Neuron (in vitro differentiated cells): ENCODE measurements around the gene NDFIP2.

Experiments used
- H2AFZ ChIP-seq: one replicate; pipeline ENCODE4 v1.6.1; 2013; ENCODE audit warnings: low read depth, mild to moderate bottlenecking, inconsistent platforms, low read length, moderate library complexity
- H3K27me3 ChIP-seq: one replicate; pipeline ENCODE4 v1.6.1; 2013; ENCODE audit warnings: low read length; ENCODE audit not compliant: insufficient read depth
- H3K36me3 ChIP-seq: one replicate; pipeline ENCODE4 v1.6.1; 2013; ENCODE audit warnings: low read length; ENCODE audit not compliant: insufficient read depth
- H3K4me1 ChIP-seq: one replicate; pipeline ENCODE4 v1.6.1; 2013; ENCODE audit warnings: low read length; ENCODE audit not compliant: insufficient read depth
- H3K4me3 ChIP-seq: 2 replicates; pipeline ENCODE4 v1.5.1; 2013; ENCODE audit warnings: mild to moderate bottlenecking, low read length, moderate library complexity
- H3K9me3 ChIP-seq: one replicate; pipeline ENCODE4 v1.6.1; 2013; ENCODE audit warnings: low read length

NDFIP2 gene

DNA sequence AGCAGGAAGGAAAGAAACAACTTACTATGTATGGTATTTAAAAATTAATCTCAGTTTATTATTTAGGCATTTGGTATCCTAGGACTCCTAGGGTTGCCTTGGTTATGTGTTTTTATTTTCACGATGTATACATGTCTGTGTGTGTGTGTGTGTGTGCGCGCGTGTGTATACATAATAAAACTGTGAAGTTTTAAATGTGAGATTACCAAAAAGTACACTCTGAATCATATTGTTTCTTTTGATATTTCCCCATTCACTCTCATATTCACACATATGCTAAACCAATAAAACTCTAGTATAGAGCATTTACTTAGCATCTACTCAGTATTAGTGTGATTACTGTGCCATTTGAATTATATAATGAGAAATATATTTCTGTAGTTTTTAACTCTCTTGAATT lies 30.8 kb upstream of the NDFIP2 start:
- Histone ChIP-seq H3K36me3 (no peaks in the 10 kb centered on the region), H3K27me3 (no peaks in the 10 kb centered on the region), H2AFZ (no peak overlapping the region), H3K4me3 (no peak overlapping the region), H3K9me3 (no peaks in the 10 kb centered on the region), H3K4me1 (peaks cover 11% of the 10 kb centered on the region)

DNA sequence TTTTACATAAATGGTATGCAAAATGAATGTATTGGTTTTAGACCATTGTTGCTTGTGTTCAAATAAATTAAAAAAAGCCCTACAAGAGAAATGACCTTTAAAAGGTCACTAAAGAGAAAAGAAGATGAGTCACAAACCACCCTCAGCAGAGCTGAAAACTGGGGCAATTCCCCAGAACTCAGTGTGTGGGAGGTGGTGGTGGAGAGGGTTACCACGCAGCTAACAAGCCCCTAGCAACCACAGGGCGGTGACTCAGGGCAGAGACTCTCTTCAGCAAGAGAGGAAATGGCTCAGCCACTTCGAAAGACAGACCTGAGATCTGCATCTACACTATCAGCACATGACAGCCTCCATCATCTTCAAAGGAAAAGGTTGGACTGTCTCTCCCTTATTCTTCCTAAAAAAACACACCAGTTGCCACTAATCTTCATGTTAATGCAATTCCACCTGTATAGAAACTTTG lies 29.4 kb upstream of the NDFIP2 start:
- Histone ChIP-seq H3K4me3 (no peak overlapping the region), H2AFZ (peak overlapping the region; percentile 20), H3K4me1 (peaks cover 11% of the 10 kb centered on the region), H3K9me3 (no peaks in the 10 kb centered on the region), H3K27me3 (no peaks in the 10 kb centered on the region), H3K36me3 (no peaks in the 10 kb centered on the region)

GRCh38 chr13:79452239-79452913 lies 28.6 kb upstream of the NDFIP2 start:
- no peaks in the 10 kb centered on the region for H3K36me3 ChIP-seq
- H3K4me1 ChIP-seq: peaks cover 11% of the 10 kb centered on the region
- peak overlapping the region; percentile 20 for H2AFZ ChIP-seq
- H3K27me3 ChIP-seq: no peaks in the 10 kb centered on the region
- H3K4me3 ChIP-seq: no peak overlapping the region
- no peaks in the 10 kb centered on the region for H3K9me3 ChIP-seq

- H3K36me3 ChIP-seq: no peaks in the 10 kb centered on the region
- H3K4me3 ChIP-seq: no peak overlapping the region
- H2AFZ ChIP-seq: no peak overlapping the region
- H3K4me1 ChIP-seq: peaks cover 11% of the 10 kb centered on the region
- no peaks in the 10 kb centered on the region for H3K9me3 ChIP-seq
- H3K27me3 ChIP-seq: no peaks in the 10 kb centered on the region
These were observed 25.6 kb upstream of the NDFIP2 start for GRCh38 chr13:79455331-79455730.

DNA sequence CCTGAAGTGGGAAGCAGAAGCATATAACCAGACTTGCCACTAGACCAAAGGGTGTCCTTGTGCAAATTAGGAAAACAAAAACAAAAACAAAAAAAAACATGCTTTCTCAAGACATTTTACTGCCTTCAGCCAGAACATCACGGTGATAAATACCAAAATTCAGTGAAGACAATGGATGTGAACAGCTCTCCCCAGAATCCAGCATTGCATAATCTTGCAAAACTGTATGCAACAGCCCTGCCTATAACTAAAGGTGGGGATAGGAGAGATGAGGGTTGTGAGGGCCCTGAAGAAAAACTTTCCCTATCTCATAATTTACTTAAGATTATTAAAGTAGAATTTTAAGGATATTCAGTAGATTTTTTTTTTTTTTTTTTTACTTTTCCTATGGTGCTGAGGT lies 24.9 kb upstream of the NDFIP2 start:
- Histone ChIP-seq H3K27me3 (no peaks in the 10 kb centered on the region), H3K36me3 (no peaks in the 10 kb centered on the region), H3K9me3 (no peaks in the 10 kb centered on the region), H3K4me3 (no peak overlapping the region), H3K4me1 (peaks cover 11% of the 10 kb centered on the region), H2AFZ (no peak overlapping the region)

GRCh38 chr13:79456656-79457365 lies 24.1 kb upstream of the NDFIP2 start:
- no peak overlapping the region for H3K4me3 ChIP-seq
- no peaks in the 10 kb centered on the region for H3K9me3 ChIP-seq

GRCh38 chr13:79457390-79457789 lies 23.6 kb upstream of the NDFIP2 start:
- Histone ChIP-seq H3K9me3 (no peaks in the 10 kb centered on the region), H3K4me3 (no peak overlapping the region), H3K36me3 (no peaks in the 10 kb centered on the region), H2AFZ (no peak overlapping the region), H3K27me3 (no peaks in the 10 kb centered on the region), H3K4me1 (no peaks in the 10 kb centered on the region)

More at GRCh38 chr13:79456656-79457365, 24.1 kb upstream of the NDFIP2 start:
- H3K4me1 ChIP-seq: peaks cover 3% of the 10 kb centered on the region
- H3K27me3 ChIP-seq: no peaks in the 10 kb centered on the region
- no peak overlapping the region for H2AFZ ChIP-seq
- H3K36me3 ChIP-seq: no peaks in the 10 kb centered on the region

GRCh38 chr13:79457948-79458347 lies 23.0 kb upstream of the NDFIP2 start:
- Histone ChIP-seq H3K36me3 (no peaks in the 10 kb centered on the region), H3K4me1 (no peaks in the 10 kb centered on the region), H3K9me3 (no peaks in the 10 kb centered on the region), H2AFZ (no peak overlapping the region), H3K27me3 (no peaks in the 10 kb centered on the region), H3K4me3 (no peak overlapping the region)

DNA sequence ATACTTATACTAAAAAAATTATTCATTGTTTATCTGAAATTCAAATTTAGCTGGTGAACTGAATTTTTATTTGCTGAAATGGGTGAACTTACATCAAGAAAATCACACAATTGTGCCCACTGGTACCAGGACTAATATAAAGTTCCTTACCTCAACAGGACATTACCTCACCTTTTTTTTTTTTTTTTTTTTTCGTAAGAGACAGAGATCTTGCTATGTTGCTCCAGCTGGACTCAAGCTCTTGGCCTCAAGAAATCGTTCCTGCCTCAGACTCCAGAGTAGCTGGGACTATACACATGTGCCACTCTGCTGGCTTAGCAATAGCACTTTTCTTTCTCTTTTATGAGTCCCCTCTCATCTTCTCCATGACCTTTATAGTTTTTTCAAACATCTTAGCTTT lies 22.5 kb upstream of the NDFIP2 start:
- Histone ChIP-seq H3K4me1 (no peaks in the 10 kb centered on the region), H3K4me3 (no peak overlapping the region), H3K9me3 (no peaks in the 10 kb centered on the region), H2AFZ (no peak overlapping the region), H3K36me3 (no peaks in the 10 kb centered on the region), H3K27me3 (no peaks in the 10 kb centered on the region)

DNA sequence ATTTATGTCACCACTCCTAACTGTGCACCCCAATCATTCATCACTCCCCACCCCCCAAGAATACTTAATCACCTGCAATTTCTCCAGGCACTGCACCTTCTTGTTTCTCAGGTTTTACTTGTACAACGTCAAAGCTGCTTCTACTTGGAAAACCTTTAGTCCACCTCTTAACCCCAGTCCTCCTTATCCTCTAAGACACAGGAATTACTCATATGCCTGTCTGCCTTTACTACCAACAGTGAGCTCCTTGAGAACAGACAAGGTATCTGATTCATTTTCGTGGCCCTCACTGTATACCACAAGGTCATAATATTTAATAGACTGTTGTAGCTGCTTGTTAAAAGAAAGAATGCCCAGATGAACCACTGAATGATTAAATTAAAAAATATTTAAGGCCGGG lies 21.0 kb upstream of the NDFIP2 start:
- no peaks in the 10 kb centered on the region for H3K4me1 ChIP-seq
- H3K4me3 ChIP-seq: no peak overlapping the region
- H2AFZ ChIP-seq: no peak overlapping the region
- no peaks in the 10 kb centered on the region for H3K9me3 ChIP-seq
- no peaks in the 10 kb centered on the region for H3K27me3 ChIP-seq
- no peaks in the 10 kb centered on the region for H3K36me3 ChIP-seq

GRCh38 chr13:79462895-79463294 lies 18.1 kb upstream of the NDFIP2 start:
- H3K4me1 ChIP-seq: no peaks in the 10 kb centered on the region
- H3K9me3 ChIP-seq: no peaks in the 10 kb centered on the region
- H2AFZ ChIP-seq: no peak overlapping the region
- no peaks in the 10 kb centered on the region for H3K27me3 ChIP-seq
- H3K4me3 ChIP-seq: no peak overlapping the region
- no peaks in the 10 kb centered on the region for H3K36me3 ChIP-seq

DNA sequence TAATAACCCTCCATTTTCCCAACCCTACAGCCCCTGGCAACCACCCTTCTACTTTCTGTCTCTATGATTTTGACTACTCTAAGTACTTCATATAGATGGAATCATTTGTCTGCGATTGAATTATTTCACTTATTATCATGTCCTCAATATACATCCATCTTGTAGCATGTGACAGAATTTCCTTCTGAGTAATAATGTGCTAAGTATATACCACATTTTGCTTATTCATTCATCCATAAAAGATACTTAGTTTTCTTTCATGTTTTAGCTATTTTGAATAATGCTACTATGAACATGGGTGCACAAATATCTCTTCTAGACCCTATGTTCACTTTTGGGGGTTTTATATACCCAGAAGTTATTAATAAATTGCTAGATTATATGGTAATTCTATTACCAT lies 17.4 kb upstream of the NDFIP2 start:
- Histone ChIP-seq H3K36me3 (no peaks in the 10 kb centered on the region), H3K4me1 (no peaks in the 10 kb centered on the region), H3K9me3 (no peaks in the 10 kb centered on the region), H2AFZ (no peak overlapping the region), H3K27me3 (no peaks in the 10 kb centered on the region), H3K4me3 (no peak overlapping the region)

- no peak overlapping the region for H2AFZ ChIP-seq
These were observed 14.1 kb upstream of the NDFIP2 start for GRCh38 chr13:79466872-79467271.

More at GRCh38 chr13:79466872-79467271, 14.1 kb upstream of the NDFIP2 start:
- no peaks in the 10 kb centered on the region for H3K9me3 ChIP-seq
- H3K4me3 ChIP-seq: no peak overlapping the region
- no peaks in the 10 kb centered on the region for H3K4me1 ChIP-seq
- H3K27me3 ChIP-seq: no peaks in the 10 kb centered on the region
- no peaks in the 10 kb centered on the region for H3K36me3 ChIP-seq
